Measurements from ENCODE around the gene ZFP36L2. TPM values are rescaled to one million over a fixed set of nuclear protein-coding genes. Genes with fewer than 3 reads are reported as not detected.

The ZFP36L2 gene
- total and polyA plus RNA-seq, 2 donors (not counting 1 experiment from before 2014, with no cell fraction given) = 94.9 to 482 TPM

DNA sequence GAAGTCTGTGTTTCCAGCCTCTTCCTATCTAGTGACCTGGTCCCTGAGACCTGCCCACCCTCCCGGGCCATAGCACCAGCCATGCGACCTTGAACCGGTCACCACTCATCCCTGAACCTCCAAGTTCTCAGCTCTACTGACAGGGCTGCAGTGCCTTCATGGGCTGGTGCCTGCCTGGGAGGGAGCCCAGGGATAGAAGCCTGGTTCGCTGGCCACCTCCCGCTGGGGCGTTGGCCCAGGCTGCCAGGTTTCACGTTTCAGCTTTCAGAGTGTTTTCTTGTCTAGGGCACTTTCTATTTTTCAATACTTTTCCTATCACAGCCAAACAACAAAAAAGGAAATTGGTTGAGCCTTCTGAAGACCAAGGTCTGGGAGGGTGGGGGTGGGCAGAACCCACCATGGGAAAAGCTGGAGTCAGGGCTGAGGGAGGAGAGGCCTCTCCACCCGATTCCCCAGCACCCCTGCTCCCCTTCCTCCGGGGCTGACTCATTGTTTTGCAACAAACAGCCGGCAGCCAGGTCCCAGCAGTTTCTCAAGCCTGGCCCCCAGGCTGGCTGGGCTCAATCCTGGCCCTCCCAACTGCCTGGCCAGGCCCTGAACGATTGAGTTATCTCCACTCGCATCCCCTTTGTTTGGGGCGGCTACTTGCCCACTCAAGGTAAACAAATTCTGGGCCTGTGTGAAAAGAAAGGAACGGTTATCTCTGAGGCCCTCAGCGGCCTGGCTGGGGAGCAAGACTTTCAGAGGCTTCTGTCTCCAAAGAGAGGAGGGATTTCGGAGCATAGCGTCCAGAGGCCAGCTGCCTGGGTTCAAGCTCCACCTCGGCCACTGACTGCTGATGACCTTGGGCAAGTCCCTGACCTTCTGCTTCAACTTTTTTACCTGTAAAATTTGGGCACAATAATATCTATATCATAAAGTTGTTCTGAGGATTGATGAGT lies 47.5 kb downstream of the ZFP36L2 start:
- H3K9me3 Mint-ChIP-seq (ENCODE audit: insufficient read depth) = no peaks in the 10 kb centered on the region
- peaks cover 2 to 43% (median 23%) of the 10 kb centered on the region in 3 donors for H3K9me3 ChIP-seq (ENCODE audit: control extremely low read depth in 1 of 3, control insufficient read depth in 2 of 3, insufficient read depth in 1 of 3, low read length in 2 of 3)
- H3K27me3 Mint-ChIP-seq = no peaks in the 10 kb centered on the region
- WGBS (ENCODE audit: insufficient coverage) = 65% methylated on average over 16 of the region's 18 CpGs
- POLR2A ChIA-PET = interaction anchor here (0.7 to 1.7 kb wide), 5 partner anchors 9 to 21 kb away, joined by 3 to 7 read pairs (median 3); no protein-coding TSS in a partner anchor
- peak overlapping the region in 1 of 2 donors; percentile 50 for H3K27ac ChIP-seq (ENCODE audit: low read length in 2 of 2)
- H4K20me1 ChIP-seq (ENCODE audit: control insufficient read depth, insufficient read depth, low read length, poor library complexity, severe bottlenecking) = no peaks in the 10 kb centered on the region
- intact Hi-C loops (cut with micrococcal nuclease) = no loop called here
- ATAC-seq (ENCODE audit: low read depth) (no peak), DNase-seq (no peak)
- no peaks in the 10 kb centered on the region for H3K36me3 ChIP-seq (replicated peaks in 1 of 2; ENCODE audit: control extremely low read depth in 1 of 2, control insufficient read depth in 1 of 2, extremely low read depth in 1 of 2, insufficient read depth in 2 of 2, low read length in 1 of 2)
- no peak overlapping the region for H3K9ac ChIP-seq (ENCODE audit: low read length)
- no peaks in the 10 kb centered on the region for H3K27me3 ChIP-seq (replicated peaks in 1 of 4; ENCODE audit: control extremely low read depth in 1 of 4, control insufficient read depth in 3 of 4, insufficient read depth in 4 of 4, low read length in 3 of 4)
- peak overlapping the region; percentile 49 for H2AFZ ChIP-seq (ENCODE audit: insufficient read depth, low read depth, low read length, poor library complexity, severe bottlenecking)
- H3K4me3 ChIP-seq (ENCODE audit: control extremely low read depth in 1 of 5, extremely low read depth in 1 of 5, insufficient read depth in 1 of 5, low read depth in 2 of 5, low read length in 4 of 5) = no peak overlapping the region
- H3K79me2 ChIP-seq (ENCODE audit: control insufficient read depth, insufficient read depth, low read length) = no peaks in the 10 kb centered on the region
- TF ChIP-seq, protein P1, sequence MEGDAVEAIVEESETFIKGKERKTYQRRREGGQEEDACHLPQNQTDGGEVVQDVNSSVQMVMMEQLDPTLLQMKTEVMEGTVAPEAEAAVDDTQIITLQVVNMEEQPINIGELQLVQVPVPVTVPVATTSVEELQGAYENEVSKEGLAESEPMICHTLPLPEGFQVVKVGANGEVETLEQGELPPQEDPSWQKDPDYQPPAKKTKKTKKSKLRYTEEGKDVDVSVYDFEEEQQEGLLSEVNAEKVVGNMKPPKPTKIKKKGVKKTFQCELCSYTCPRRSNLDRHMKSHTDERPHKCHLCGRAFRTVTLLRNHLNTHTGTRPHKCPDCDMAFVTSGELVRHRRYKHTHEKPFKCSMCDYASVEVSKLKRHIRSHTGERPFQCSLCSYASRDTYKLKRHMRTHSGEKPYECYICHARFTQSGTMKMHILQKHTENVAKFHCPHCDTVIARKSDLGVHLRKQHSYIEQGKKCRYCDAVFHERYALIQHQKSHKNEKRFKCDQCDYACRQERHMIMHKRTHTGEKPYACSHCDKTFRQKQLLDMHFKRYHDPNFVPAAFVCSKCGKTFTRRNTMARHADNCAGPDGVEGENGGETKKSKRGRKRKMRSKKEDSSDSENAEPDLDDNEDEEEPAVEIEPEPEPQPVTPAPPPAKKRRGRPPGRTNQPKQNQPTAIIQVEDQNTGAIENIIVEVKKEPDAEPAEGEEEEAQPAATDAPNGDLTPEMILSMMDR (IDR thresholded peaks at IDR 0.05) = no peak
- TF ChIP-seq EZH2 (IDR thresholded peaks at IDR 0.05; ENCODE audit: borderline replicate concordance, insufficient read depth, low read depth, low read length, poor library complexity, severe bottlenecking) = no peak
- peak overlapping the region; percentile 76 for H3K27ac Mint-ChIP-seq
- H3K4me2 ChIP-seq (replicated peaks; ENCODE audit: low read depth, low read length, poor library complexity, severe bottlenecking) = peak overlapping the region; percentile 38
- peaks cover 52% of the 10 kb centered on the region for H3K4me1 Mint-ChIP-seq
- CTCF ChIA-PET = interaction anchor here (1.3 to 21.2 kb wide), 3 partner anchors 9 to 41 kb away, joined by 3 to 449 read pairs (median 12); partner anchors contain the start of gene ZFP36L2
- peaks cover 39 to 51% of the 10 kb centered on the region in 2 donors for H3K4me1 ChIP-seq (ENCODE audit: control insufficient read depth in 2 of 2, insufficient read depth in 2 of 2, low read length in 2 of 2)
- no peak overlapping the region for H3K4me3 Mint-ChIP-seq
